Naive B cell (primary cell): Measurements from ENCODE around the gene RASGRP3. TPM values are rescaled to one million over a fixed set of nuclear protein-coding genes. Genes with fewer than 3 reads are reported as not detected.
A peak's percentile ranks its signal among the peaks of the same experiment; 100 is the strongest.

ENCODE experiments used
- ATAC-seq, 2 donors: fragments of 150-1000 bp; cut with Tn5 transposase; 2 replicates each; pipeline ENCODE4 v1.10.0; 2021; ENCODE audit warnings: low read depth in 2 of 2, mild to moderate bottlenecking in 2 of 2, moderate library complexity in 2 of 2
- DNase-seq: peaks from one replicate; pipeline ENCODE4 v3.0.0; 2022
- H3K27ac Mint-ChIP-seq, 6 donors: one replicate each; pipeline ENCODE4 v1.8.0; 2020 to 2022; ENCODE audit warnings: mild to moderate bottlenecking in 6 of 6, mixed read lengths in 6 of 6, moderate library complexity in 5 of 6, inconsistent platforms in 2 of 6
- H3K27me3 Mint-ChIP-seq, 3 donors: one replicate each; pipeline ENCODE4 v1.8.0; 2021 to 2022; ENCODE audit warnings: mixed read lengths in 3 of 3, mild to moderate bottlenecking in 1 of 3
- H3K36me3 Mint-ChIP-seq, 2 donors: one replicate each; pipeline ENCODE4 v1.8.0; 2020 to 2022; ENCODE audit warnings: mixed read lengths in 2 of 2, inconsistent platforms in 1 of 2, mild to moderate bottlenecking in 1 of 2
- H3K4me1 Mint-ChIP-seq, 3 donors: one replicate each; pipeline ENCODE4 v1.8.0; 2020 to 2022; ENCODE audit warnings: mixed read lengths in 3 of 3, inconsistent platforms in 1 of 3, mild to moderate bottlenecking in 1 of 3, moderate library complexity in 1 of 3
- H3K4me3 Mint-ChIP-seq, 8 donors: one replicate each; pipeline ENCODE4 v1.8.0; 2020 to 2022; ENCODE audit warnings: mild to moderate bottlenecking in 8 of 8, mixed read lengths in 8 of 8, moderate library complexity in 8 of 8, inconsistent platforms in 2 of 8
- H3K9me3 Mint-ChIP-seq, 7 donors: one replicate each; pipeline ENCODE4 v1.8.0; 2020 to 2022; ENCODE audit warnings: mixed read lengths in 7 of 7, mild to moderate bottlenecking in 5 of 7, inconsistent platforms in 2 of 7, moderate library complexity in 1 of 7
- polyA plus RNA-seq, 6 donors: library from polyadenylated mRNA; unstranded; fragments of 300-500 nt; fragmentation: Illumina TruSeq; gene quantifications; one replicate each; pipeline ENCODE4 v1.2.3, GENCODE V29; 2021; ENCODE audit warnings: low read depth in 6 of 6

Gene RASGRP3
- polyA plus RNA-seq, 6 donors from 2014 or later, result 44.7 to 118 (median 92.3) TPM

DNA sequence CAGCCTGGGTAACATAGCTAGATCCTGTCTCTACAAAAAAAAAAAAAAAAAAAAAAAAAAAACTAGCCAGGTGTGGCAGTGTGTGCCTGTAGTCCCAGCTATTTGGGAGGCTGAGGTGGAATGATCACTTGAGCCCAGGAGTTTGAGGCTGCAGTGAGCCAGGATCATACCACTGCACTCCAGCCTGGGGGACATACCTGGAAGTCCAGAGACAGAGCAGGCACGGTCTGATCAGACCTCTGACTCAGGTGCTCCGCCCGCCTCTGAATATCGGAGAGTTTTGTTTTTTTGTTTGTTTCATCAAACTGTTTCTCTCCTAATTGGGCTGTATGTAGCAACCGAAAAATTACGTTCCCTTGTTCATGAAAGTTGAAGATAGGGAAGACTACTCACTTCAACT is 49.2 kb downstream of the RASGRP3 start:
- Mint-ChIP-seq H3K9me3 (no peaks in the 10 kb centered on the region), H3K36me3 (peaks cover 38 to 43% of the 10 kb centered on the region in 2 donors), H3K4me3 (peak overlapping the region in 3 of 8 donors; percentile 9 to 35 (median 20)), H3K4me1 (peaks cover 41 to 51% (median 46%) of the 10 kb centered on the region in 3 donors), H3K27ac (peak overlapping the region; percentile 51 to 92 (median 76)), H3K27me3 (no peaks in the 10 kb centered on the region)
- no peak for DNase-seq
- no peak for ATAC-seq

DNA sequence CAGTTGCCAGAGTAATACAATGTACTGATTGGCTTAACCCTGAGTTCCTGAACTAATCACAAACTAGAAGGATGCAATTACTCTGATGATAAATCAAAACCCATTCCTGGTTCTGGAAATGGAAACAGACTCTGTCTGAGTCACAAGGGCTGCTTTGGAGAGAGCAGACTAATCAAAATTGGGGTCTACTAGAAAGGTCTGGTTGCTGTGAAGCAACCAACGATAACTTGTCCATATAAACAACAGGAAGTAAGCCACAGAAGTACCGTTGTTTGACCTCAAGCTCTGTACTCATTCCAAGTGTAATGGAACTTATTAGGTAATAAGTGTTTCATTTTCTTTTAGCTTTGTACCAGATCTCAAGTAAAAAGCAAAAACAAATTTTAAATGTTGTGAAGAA is 49.7 kb downstream of the RASGRP3 start:
- Mint-ChIP-seq H3K4me1 (peaks cover 45 to 56% (median 50%) of the 10 kb centered on the region in 3 donors), H3K27ac (peak overlapping the region; percentile 38 to 92 (median 64)), H3K9me3 (no peaks in the 10 kb centered on the region), H3K27me3 (no peaks in the 10 kb centered on the region), H3K36me3 (peaks cover 43 to 45% of the 10 kb centered on the region in 2 donors), H3K4me3 (peak overlapping the region in 3 of 8 donors; percentile 9 to 30 (median 20))
- DNase-seq (no peak), ATAC-seq (no peak)

DNA sequence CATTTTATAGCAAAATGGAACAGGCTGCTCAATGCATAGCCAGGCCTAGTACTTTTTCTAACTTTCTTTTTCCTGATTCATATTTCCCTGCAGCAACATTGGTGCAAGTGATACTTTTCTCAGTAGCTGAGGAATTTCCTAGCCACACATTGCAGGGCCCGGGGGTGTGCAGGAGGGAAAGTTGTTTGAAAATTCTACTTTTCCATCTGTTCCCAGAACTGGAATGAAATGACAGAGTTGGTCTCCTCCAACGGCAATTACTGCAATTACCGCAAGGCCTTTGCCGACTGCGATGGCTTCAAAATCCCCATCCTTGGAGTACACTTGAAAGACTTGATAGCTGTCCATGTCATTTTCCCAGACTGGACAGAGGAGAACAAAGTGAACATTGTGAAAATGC is 50.5 kb downstream of the RASGRP3 start:
- Mint-ChIP-seq H3K27me3 (no peaks in the 10 kb centered on the region), H3K4me3 (no peak overlapping the region), H3K27ac (peak overlapping the region in 3 of 6 donors; percentile 96 to 98 (median 97)), H3K4me1 (peaks cover 53 to 64% (median 58%) of the 10 kb centered on the region in 3 donors), H3K36me3 (peaks cover 45 to 46% of the 10 kb centered on the region in 2 donors), H3K9me3 (no peaks in the 10 kb centered on the region)
- no peak for DNase-seq
- ATAC-seq, result no peak

DNA sequence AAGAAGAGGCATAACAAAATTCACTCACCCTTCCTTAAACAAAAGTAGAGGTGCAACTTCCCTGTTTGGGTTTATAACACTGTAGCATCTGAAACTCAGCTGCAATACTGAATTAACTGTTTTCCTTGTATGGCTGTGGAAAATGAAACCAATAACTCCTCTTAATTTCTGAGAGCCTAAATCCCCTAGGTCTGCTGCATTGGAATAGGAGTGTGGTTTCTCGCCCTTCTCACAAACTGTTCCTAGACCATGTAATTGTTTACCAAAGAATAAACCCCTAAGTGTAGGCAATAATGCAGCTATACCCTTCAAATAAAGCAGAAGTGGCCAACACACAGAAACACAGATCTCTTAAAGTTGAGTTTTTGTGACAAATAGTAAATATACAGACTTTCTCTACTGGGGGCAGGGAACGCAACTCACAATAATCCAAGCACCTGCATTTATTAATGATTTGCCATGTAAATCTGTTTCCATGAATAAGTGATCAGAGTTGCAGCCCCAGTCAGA is 52.0 kb downstream of the RASGRP3 start:
- H3K4me3 Mint-ChIP-seq, result peak overlapping the region in 7 of 8 donors; percentile 10 to 87 (median 75)
- DNase-seq (peak; percentile 15), ATAC-seq (peak; percentile 28 to 31)

DNA sequence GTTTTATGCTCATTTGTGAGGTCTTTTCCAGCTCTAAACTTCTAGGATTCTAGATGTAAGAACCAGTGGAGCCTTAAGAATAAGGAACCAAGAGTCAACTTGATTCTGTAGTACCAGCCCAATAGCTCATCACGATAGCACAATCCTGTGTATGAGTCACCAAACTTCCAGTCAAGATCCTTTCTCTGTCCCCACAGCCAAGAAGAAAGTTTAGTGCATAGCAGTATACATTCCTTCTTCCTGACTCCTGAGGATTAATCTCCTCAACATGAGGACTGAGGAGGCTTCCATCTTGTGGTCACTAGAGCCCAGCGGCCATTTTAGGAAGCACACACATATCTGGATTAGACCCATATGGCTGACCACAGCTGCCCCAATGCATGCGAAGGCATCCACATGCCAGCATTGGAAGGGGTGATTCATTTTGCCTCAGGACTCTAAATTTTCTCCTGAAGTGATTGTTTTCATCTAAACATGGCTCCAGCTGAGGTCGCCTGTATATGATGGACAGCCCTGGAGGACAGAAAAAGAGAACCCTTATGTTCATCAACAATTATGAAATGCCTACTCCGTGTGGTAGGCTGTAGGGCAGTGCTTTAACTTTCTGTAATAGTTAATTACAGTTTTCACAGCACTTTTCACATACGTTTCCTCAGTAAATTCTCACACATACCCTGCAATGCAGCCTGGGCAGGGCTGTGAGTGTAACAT is 53.5 kb downstream of the RASGRP3 start:
- no peaks in the 10 kb centered on the region for H3K27me3 Mint-ChIP-seq
- ATAC-seq, result peak; percentile 12 to 22
- no peaks in the 10 kb centered on the region for H3K9me3 Mint-ChIP-seq
- peaks cover 69 to 91% (median 77%) of the 10 kb centered on the region in 3 donors for H3K4me1 Mint-ChIP-seq
- H3K4me3 Mint-ChIP-seq, result peak overlapping the region in 7 of 8 donors; percentile 37 to 92 (median 84)
- DNase-seq, result no peak
- peak overlapping the region; percentile 56 to 98 (median 97) for H3K27ac Mint-ChIP-seq
- H3K36me3 Mint-ChIP-seq, result peaks cover 30 to 35% of the 10 kb centered on the region in 2 donors

More for the DNA sequence above, 52.0 kb downstream of the RASGRP3 start:
- no peaks in the 10 kb centered on the region for H3K27me3 Mint-ChIP-seq
- H3K9me3 Mint-ChIP-seq, result no peaks in the 10 kb centered on the region
- H3K27ac Mint-ChIP-seq, result peak overlapping the region; percentile 92 to 98 (median 96)
- H3K4me1 Mint-ChIP-seq, result peaks cover 63 to 80% (median 74%) of the 10 kb centered on the region in 3 donors
- H3K36me3 Mint-ChIP-seq, result peaks cover 33 to 35% of the 10 kb centered on the region in 2 donors

DNA sequence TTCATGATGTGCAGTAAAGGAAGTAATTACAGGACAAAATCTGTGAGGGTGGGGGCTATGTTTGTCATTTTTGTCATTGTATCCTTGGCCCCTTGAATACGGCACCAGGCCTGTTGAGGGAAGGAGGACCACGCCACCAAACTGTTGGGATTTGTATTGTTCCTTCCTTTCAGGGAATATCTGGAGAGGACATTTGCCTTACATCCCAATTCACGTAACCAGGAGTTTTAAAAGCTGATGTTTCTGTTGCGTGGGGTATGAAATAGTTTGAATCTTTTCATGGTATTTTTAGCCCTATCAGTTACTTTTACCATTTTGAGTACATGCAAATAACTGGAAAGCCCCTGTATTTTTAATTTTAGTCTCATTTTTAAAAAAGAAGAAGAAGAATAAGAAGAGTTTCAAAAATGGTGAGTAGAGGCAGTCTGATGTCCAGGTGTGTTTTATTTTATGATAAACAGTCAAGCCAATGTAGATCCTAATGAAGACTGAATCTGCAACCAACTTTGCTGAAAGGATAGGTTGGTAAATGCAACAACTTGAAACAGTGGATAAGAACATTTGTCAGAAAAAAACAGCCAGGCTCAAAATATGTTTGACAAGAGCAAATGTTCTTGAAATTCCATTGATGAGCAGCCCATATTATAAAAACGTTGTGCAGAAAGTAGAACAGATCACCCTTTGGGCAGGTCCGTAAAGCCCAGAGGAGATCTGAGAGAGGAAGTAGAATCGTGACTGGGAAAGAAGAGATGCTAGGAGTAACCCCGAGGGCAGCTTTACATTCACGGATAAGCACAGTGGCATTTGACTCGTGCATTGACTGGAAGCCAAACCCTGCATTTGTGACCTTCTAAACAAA is 54.5 kb downstream of the RASGRP3 start:
- Mint-ChIP-seq H3K9me3 (no peaks in the 10 kb centered on the region), H3K27ac (peak overlapping the region; percentile 95 to 98 (median 97)), H3K4me3 (peak overlapping the region; percentile 61 to 92 (median 84)), H3K27me3 (no peaks in the 10 kb centered on the region), H3K4me1 (peaks cover 67 to 86% (median 75%) of the 10 kb centered on the region in 3 donors), H3K36me3 (peaks cover 30 to 35% of the 10 kb centered on the region in 2 donors)
- ATAC-seq (peak; percentile 68 to 72), DNase-seq (peak; percentile 62)

DNA sequence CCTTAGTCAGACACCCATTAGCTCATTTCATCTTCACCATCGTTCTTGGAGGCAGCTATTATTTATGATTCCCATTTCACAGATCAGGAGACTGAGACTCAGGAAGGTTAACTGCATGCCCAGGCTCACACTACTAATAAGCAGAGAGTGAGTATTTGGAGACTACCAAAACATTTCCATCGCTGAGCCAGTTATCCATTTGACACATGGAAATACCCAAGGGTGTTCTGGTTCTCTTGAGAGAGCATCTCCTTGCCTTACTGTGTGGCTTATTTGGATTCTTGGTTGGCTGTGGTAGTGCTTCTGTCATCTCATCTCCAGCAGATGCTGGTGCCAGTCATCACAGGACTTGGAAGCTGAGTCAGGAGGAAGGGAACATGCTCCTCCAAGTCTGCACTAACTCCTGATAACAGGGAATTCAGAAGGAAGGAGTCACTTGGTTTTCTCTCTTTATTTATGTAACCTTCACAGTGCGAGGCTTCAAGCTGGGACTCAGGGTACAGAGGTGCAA is 55.2 kb downstream of the RASGRP3 start:
- Mint-ChIP-seq H3K9me3 (no peaks in the 10 kb centered on the region), H3K27me3 (no peaks in the 10 kb centered on the region), H3K27ac (peak overlapping the region; percentile 95 to 98 (median 97)), H3K4me1 (peaks cover 60 to 80% (median 69%) of the 10 kb centered on the region in 3 donors), H3K4me3 (peak overlapping the region; percentile 3 to 92 (median 84)), H3K36me3 (peaks cover 32 to 37% of the 10 kb centered on the region in 2 donors)
- DNase-seq (no peak), ATAC-seq (no peak)

DNA sequence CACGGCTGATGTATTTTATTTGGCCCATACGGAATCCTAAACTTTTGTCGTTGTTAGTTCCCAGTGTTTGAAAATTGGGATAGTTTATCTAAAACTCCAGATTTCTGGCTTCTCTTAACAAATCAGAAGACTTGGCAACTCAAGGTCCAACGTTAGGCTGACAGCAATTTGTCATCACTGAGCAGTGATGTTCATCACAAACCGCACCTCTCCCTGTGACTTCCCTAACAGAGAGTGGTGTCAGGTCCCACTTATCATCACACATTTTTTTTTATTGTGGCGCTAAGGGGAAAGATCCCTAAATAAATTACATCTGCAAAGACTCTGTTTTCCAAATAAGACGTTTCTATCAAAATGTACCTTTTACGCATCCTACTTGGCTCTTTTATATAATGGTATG is 55.7 kb downstream of the RASGRP3 start:
- Mint-ChIP-seq H3K27ac (peak overlapping the region; percentile 95 to 98 (median 97)), H3K4me3 (peak overlapping the region in 6 of 8 donors; percentile 14 to 88 (median 84)), H3K4me1 (peaks cover 58 to 79% (median 63%) of the 10 kb centered on the region in 3 donors), H3K9me3 (no peaks in the 10 kb centered on the region), H3K36me3 (peaks cover 35 to 39% of the 10 kb centered on the region in 2 donors), H3K27me3 (no peaks in the 10 kb centered on the region)
- DNase-seq, result no peak
- ATAC-seq, result no peak

DNA sequence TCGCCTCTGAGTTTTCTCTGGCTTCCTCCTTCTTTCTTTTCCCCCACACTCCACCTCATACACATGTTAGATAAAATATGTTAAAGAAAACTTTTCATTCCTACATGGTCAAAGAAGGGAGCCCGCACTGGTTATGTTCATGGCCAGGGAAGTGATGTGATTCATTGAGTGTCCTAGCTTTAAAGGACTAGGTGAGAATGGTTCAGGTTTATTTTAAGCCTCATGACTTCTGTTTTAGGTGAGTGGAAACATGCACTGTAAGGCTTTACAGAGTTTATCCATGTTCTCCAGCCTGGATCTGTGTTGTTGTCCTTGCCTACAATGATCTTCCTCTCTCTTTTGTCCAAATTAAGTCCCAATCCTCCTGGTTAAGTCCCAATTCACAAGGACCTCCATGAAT is 56.5 kb downstream of the RASGRP3 start:
- peak overlapping the region; percentile 91 to 98 (median 97) for H3K27ac Mint-ChIP-seq

DNA sequence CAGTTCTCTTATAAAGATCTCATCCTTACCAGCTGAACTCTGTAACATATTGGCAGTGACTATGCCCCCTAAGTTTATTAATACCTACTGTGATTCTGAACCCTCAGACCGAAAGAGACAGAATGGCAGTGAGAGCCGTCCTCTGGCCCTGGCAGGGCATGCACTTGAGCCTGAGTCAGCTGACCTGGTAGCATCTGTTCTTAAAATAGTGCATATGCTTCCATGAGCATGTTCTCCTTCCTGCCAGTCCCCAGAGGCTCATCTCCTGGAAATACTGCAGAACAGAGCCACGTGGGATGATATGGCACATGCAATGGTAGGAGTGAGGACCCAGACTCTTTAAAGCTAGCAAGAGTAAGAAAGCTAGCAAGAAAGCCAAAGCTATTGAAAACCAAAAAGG is 59.0 kb downstream of the RASGRP3 start:
- H3K9me3 Mint-ChIP-seq, result no peaks in the 10 kb centered on the region
- H3K27me3 Mint-ChIP-seq, result no peaks in the 10 kb centered on the region
- peaks cover 28 to 30% of the 10 kb centered on the region in 2 donors for H3K36me3 Mint-ChIP-seq
- no peak for ATAC-seq
- DNase-seq, result no peak
- H3K4me3 Mint-ChIP-seq, result no peak overlapping the region
- no peak overlapping the region for H3K27ac Mint-ChIP-seq
- peaks cover 33 to 50% (median 44%) of the 10 kb centered on the region in 3 donors for H3K4me1 Mint-ChIP-seq

More for the DNA sequence above, 56.5 kb downstream of the RASGRP3 start:
- H3K4me3 Mint-ChIP-seq, result peak overlapping the region in 4 of 8 donors; percentile 55 to 87 (median 84)
- ATAC-seq (no peak), DNase-seq (no peak)
- no peaks in the 10 kb centered on the region for H3K27me3 Mint-ChIP-seq
- no peaks in the 10 kb centered on the region for H3K9me3 Mint-ChIP-seq
- H3K36me3 Mint-ChIP-seq, result peaks cover 27 to 31% of the 10 kb centered on the region in 2 donors
- H3K4me1 Mint-ChIP-seq, result peaks cover 50 to 71% (median 55%) of the 10 kb centered on the region in 3 donors

DNA sequence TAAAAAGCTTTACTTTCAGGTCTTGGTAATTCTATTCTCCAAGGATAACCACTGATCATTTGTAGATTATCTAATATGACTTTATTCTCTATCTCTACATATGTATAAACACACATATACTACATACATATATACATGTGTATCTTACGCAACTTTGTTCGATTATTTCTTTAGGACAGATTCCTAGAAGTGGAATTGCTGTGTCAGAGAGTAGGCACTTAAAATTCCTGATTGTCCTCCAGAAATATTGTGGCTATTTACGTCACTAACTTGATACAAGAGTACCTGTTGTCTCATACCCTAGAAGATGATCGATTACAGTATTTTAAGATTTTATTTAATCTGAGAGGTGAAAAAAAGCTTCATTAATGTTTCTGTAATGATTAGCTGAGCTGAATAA is 64.8 kb downstream of the RASGRP3 start:
- Mint-ChIP-seq H3K4me3 (no peak overlapping the region), H3K4me1 (peaks cover 0 to 11% (median 7%) of the 10 kb centered on the region in 3 donors), H3K9me3 (no peaks in the 10 kb centered on the region), H3K27ac (no peak overlapping the region), H3K36me3 (peaks cover 32 to 34% of the 10 kb centered on the region in 2 donors), H3K27me3 (no peaks in the 10 kb centered on the region)
- DNase-seq, result no peak
- no peak for ATAC-seq

DNA sequence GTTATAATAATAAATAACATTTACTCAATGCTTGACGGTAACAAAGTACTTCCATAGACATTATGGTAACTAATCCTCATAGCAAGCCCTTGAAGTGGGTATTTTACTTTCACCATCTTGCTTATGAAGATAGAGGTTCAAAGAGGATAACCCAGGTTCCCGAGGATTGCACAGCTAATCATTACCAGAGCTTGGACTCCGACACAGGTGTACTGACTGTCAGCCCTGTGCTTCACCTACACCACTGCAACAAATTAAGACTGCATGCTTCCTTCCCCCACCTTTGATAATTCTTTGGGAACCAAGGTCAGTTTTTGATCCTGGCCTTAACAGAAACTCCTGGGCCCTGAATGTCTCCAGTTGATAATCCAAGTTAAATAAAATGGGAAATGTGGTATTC is 73.8 kb downstream of the RASGRP3 start:
- H3K9me3 Mint-ChIP-seq, result peaks cover 0 to 2% (median 0%) of the 10 kb centered on the region in 7 donors
- ATAC-seq (no peak), DNase-seq (no peak)
- H3K4me1 Mint-ChIP-seq, result peaks cover 24 to 31% (median 24%) of the 10 kb centered on the region in 3 donors
- peak overlapping the region in 2 of 6 donors; percentile 1 to 20 for H3K27ac Mint-ChIP-seq
- peak overlapping the region in 1 of 8 donors; percentile 16 for H3K4me3 Mint-ChIP-seq
- peaks cover 37 to 40% of the 10 kb centered on the region in 2 donors for H3K36me3 Mint-ChIP-seq
- no peaks in the 10 kb centered on the region for H3K27me3 Mint-ChIP-seq
